Measurements from ENCODE around the gene PDP2. TPM values are rescaled to one million over a fixed set of nuclear protein-coding genes. Genes with fewer than 3 reads are reported as not detected.

Gene PDP2
- total and polyA plus RNA-seq, 9 of the 15 experiments (the other 6 are each of a cell fraction or from before 2014, with no cell fraction given): 2.5 to 24.3 (median 7.2) TPM

DNA sequence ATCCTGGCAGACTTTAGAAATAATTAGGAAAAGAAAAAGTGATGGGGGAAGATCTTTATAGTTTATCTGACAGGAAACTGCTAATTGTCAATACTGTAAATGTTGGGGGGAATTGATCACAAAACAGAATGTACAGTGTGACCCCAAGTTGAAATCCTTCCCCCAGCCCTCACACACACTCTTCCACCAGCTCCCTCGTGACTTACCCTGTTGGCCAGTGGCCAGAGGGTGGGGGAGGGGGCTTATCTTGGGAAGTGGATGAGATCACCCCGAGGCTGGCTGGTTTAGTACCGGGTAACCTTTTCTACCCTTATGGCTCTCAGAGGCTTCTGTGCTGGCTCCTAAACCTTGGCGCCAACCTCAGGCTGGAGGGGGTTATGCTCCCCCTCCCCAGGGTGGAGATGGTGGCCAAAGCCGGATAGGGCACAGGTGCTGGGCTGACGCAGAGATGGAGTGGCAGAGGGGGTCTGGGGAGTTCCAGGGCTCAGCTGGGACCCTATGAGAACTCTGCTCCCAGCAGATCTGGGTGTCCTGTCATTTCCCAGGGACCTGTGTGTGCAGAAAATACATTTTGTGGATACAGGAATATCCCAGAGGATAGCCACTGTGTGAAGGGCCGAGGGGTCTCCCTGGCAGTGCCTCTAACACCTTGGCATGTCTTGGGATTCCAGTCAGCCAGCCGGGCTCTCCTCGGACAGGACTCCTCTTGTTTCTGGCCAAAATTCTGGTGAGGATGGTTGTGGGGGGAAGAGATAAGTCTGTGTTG is 19.8 kb downstream of the PDP2 start (continued):
- TF ChIP-seq TAF15 (IDR thresholded peaks at IDR 0.05; ENCODE audit: low read depth, low read length): no peak
- TF ChIP-seq NCOA2 (IDR thresholded peaks at IDR 0.05; ENCODE audit: partially characterized antibody in 2 of 2): no peak
- TF ChIP-seq SETDB1 (IDR thresholded peaks at IDR 0.05; ENCODE audit: low read length): no peak
- TF ChIP-seq ESRRA (IDR thresholded peaks at IDR 0.05; ENCODE audit: borderline replicate concordance, low read depth): no peak; the same call in none of the 2 replicates
- TF ChIP-seq ZC3H4 (CRISPR knock-in tag; IDR thresholded peaks at IDR 0.05; ENCODE audit: borderline replicate concordance): no peak
- TF ChIP-seq POLR3G (IDR thresholded peaks at IDR 0.05; ENCODE audit: extremely low read depth, insufficient read length, insufficient replicate concordance): no peak
- TF ChIP-seq ZNF134 (CRISPR knock-in tag; conservative IDR thresholded peaks at IDR 0.05): no peak
- peak; percentile 91 for TF ChIP-seq GTF2E2 (tag; IDR thresholded peaks at IDR 0.05)
- peak; percentile 43; the same call in 1 of the 2 replicates for TF ChIP-seq PHF8 (IDR thresholded peaks at IDR 0.05; ENCODE audit: borderline replicate concordance, low read length)
- TF ChIP-seq SOX6 (IDR thresholded peaks at IDR 0.05): peak; percentile 83
- TF ChIP-seq FOXA3 (CRISPR knock-in tag; conservative IDR thresholded peaks at IDR 0.05 in 1 of 2, IDR thresholded peaks at IDR 0.05 in 1 of 2): no peak
- TF ChIP-seq KDM4B (IDR thresholded peaks at IDR 0.05; ENCODE audit: borderline replicate concordance in 2 of 2, low read depth in 1 of 2): no peak
- no peak for TF ChIP-seq HNRNPK (IDR thresholded peaks at IDR 0.05; ENCODE audit: low read depth, low read length, poor library complexity, severe bottlenecking)
- 0 out of 2 replicates have a peak, but pooled peaks have one; percentile 14 for TF ChIP-seq ZNF384 (IDR thresholded peaks at IDR 0.05; ENCODE audit: low read depth, low read length)
- TF ChIP-seq ELF2 (CRISPR knock-in tag; IDR thresholded peaks at IDR 0.05): no peak
- TF ChIP-seq LEF1 (IDR thresholded peaks at IDR 0.05): peak; percentile 99
- TF ChIP-seq TEAD2 (tag; IDR thresholded peaks at IDR 0.05): peak; percentile 63; the same call in 1 of the 2 replicates
- TF ChIP-seq MEF2A (IDR thresholded peaks at IDR 0.05; ENCODE audit: control insufficient read depth, low read depth, low read length): no peak
- TF ChIP-seq NBN (IDR thresholded peaks at IDR 0.05; ENCODE audit: low read depth): peak; percentile 86

Measured in K562 (cell line).